DMS 273 (cell line): ENCODE data around the gene CARD11.
A peak's percentile ranks its signal among the peaks of the same experiment; 100 is the strongest.
"Not testable (repeated sequence)": the region's sequence is repeated elsewhere in the genome, so short reads cannot be mapped to it uniquely, and the experiment has no call there.

Experiments
- DNase-seq: peaks from one replicate; lab custom pipeline; 2025; ENCODE audit not compliant: unreplicated experiment; lab: John Stamatoyannopoulos, UW

The CARD11 gene

DNA sequence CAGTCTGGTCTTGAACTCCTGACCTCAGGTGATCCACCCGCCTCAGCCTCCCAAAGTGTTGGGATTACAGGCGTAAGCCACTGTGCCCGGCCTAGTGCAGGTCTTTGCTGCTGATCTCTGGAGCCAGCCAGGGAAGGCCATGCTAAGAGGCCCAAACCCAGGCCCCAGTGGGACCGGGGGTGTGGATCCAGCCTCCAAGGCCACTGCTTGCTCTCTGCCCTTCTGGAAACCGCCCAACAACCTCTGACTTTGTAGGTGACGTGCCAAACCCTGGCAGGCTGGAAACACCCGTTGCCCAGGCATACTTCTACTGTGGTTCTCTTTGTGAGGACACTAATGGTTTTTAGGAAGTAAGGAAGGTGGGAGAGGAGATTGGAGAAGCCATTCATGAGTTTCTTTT lies 116.1 kb downstream of the CARD11 start:
- DNase-seq: no peak

DNA sequence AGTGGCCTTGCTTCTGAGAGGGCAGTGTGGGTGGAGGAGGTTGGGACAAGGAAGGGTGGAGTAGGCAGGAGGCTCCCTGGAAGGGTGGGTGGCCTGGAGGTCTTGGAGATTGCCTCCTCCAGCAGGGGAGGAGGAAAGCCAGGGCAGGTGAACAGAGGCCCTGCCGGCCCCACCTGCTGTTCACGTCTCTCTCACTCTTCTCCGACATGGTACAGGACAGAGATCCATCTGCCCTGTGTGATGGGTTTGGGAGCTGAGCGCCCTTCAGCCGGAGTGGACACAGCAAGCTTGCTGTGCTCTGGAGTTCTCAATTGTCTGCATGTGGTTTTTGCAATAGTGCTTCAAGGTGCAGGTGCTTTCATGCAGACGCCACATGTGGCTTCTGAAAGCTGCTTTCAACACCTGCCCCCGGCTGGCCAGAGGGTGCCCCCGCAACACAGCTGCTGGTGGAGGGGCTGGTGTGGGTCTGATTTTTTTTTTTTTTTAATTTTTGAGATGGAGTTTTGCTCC lies 116.7 kb downstream of the CARD11 start:
- DNase-seq: no peak

DNA sequence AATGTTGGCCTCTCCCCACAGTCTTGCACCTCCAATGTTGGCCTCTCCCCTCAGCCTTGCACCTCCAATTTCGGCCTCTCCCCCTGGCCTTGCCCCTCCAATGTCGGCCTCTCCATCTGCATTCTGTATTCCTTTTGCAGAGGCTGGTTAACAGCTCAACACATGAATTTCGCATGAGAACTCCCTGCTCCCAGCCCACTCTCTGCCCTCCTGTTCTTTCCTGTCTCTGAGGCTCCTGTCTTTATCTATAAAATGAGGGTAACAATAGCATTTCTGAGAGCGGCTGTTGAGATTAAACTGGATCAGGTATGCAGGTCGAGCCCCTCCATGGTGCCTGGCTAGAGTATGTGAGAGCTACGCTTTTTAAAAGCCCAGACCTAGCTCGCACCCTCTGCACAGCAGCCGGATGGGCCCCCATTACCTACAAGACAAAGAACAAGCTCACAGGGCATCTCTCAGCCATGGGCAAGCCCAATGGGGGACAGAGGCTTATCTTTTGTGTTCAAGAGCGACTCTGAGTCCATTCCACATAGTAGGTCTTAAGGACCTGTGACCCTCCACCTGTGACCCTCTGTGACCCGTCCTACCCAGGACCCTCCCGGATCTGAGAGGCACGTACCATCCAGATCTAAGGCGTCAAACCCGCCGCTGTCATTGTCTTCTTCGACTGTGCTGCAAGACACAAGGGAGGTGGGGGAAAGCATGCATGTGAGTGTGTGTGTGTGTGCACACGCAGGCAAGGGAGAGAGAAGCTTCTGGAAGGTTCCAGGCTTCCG lies 117.4 kb downstream of the CARD11 start:
- DNase-seq: no peak

DNA sequence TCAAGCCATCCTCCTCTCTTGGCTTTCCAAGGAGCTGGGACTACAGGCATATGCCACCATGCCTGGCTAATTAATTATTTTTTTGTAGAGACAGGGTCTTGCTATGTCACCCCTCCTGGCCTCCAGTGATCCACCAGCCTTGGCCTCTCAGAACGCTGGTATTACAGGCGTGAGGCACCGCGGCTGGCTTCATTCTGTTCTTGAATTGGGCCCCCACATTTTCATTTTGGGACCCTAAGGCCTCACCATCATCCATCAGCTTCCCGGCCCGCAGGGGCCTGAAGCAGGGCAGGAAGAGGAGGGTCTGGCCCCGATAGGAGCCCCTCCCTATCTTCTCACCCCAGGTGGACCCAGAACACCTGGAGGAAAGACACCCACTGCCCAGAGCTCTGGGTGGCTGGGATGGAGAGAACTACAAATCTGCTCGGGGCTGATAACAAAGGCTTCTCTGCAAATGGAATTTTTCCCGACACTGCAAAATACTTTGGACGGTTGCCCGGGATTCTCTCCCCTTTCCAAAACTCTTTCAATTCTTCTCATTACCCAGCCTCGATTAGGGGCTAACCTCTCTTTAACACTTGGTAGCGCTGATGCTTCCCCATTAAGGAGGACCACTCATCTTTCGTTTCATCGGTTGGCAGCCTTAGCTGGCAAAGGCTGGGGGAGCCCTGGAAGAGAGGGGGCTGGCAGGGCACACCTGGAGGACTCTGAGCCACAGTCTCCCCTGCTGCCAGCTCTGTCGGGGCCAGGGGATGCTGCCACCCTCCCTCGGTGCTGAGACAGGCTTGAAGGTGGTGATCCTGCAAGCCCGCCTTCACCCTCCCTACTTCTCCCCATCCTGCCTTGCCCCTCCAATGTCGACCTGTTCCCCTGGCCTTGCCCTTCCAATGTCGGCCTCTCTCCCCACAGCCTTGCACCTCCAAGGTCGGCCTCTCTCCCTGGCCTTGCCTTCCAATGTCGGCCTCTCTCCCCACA lies 118.5 kb downstream of the CARD11 start:
- DNase-seq: peak; percentile 33

DNA sequence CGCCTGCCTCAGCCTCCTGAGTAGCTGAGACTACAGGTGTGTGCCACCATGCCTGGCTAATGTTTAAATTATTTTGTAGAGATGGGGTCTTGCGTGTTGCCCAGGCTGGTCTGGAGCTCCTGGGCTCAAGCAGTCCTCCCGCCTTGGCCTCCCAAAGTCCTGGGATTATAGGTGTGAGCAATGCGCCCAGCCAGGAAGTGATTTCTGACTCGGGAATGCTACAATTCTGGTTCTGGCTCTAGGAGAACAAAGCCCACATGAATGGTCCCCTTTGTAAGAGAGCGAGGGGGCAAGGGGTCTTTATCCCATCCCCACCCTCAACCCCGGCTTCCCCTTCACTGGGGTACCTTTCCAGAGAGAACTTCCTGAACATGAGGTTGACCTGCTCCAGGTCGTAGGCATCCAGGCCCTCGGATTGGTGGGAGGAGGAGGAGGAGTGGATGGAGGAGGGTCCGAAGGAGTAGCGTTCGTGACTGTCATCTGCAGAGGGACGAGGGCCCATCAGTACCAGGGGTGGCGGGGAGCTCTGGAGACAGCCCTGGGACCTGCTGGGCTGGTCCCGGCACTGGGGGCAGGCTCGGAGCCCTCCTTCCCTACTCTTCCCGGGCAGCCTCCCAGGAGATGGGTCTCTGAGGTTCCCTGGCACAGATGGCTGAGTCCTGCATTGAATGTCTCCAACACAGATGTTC lies 119.6 kb downstream of the CARD11 start:
- DNase-seq: peak; percentile 31

DNA sequence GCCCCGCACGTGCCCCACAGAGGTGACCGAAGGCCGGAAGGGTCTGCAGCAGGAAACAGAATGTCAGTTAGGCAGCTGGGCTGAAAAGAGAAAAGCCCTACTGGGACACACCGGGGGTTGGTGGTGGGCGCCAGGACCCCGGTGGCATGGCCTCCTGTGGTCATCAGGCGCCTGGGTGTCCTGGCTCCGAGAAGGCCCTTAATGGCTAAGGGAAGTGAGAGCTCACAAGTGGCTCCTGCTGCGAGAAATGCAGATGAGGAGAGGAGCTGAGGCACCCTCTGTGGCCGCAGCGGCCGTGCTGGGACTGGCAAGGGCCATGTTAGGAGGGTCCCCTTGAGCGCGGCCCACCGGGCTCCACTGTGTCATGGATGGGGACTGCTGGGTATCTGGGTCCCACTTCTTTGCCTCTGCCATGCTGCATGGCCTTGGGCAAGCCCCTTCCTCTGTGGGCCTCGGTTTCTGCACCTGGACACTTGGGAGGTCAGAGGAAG lies 120.3 kb downstream of the CARD11 start:
- DNase-seq: no peak

DNA sequence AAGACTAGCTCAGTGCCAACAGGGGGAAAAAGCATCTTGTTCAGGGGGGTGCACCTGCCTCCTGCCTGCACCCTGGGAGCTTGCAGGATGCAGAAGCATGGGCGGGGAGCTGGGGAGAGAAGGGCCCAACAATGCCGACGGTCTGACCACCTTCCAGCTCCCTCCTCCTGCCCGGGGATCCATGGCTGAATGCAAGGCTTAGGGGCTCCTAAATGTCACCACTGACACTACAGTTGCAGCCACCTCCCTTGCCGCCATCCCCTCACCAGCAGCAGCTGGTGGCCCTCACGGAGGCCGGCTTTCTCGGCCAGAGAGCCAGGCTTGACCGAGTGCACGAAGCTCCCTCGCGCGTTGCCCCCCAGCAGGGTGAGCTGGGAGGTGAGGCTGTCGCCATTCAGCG lies 120.8 kb downstream of the CARD11 start:
- no peak for DNase-seq

DNA sequence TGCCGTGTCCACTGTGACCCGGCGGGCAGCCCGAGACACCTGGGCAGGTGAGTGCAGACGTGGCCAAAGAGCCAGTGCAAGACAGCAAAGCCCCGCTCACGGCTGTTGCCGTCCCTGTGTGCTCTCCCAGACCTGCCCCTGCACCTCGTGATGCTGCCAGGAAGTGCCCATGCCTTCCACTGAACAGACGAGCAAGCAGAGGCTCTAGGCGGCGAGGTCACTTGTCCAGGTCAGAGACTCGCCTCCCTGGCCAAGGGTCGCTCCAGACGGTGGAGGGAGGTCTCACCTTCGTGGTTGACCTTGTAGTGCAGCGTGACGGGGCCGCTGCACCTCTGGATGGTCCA lies 121.3 kb downstream of the CARD11 start:
- no peak for DNase-seq

DNA sequence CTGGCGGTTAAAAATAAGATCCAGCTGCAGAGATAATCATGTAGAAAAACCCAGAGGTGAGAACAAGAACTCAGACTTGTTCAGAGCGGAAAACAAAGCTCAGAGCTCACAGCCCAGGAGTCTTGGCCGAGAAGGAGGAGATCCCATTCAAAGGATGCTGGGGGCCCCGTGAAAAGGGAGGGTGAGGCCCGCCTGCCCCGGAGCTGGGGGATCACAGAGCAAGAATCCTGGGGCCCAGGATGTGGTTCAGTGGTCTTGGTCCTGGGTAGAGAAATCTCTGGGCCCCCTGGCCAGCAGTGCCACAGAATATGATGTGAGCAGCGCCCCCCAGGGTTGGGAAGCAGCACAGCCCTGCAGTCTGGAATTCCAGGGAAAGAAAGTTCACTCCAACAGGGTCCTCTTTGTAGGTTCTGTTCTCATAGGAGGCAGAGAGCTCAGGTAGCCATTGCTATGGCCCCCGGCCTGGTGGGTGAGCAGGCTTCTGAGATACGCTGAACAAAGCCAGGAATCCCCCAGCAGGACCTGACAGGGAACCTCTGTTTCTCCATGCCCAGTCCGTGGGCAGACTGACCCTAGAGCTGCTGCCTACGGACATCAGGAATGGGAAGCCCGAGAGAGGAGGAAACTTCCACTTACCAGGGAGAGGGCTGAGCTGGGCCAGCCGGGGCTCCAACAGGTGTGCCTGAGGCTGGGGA lies 121.9 kb downstream of the CARD11 start:
- peak; percentile 59 for DNase-seq

DNA sequence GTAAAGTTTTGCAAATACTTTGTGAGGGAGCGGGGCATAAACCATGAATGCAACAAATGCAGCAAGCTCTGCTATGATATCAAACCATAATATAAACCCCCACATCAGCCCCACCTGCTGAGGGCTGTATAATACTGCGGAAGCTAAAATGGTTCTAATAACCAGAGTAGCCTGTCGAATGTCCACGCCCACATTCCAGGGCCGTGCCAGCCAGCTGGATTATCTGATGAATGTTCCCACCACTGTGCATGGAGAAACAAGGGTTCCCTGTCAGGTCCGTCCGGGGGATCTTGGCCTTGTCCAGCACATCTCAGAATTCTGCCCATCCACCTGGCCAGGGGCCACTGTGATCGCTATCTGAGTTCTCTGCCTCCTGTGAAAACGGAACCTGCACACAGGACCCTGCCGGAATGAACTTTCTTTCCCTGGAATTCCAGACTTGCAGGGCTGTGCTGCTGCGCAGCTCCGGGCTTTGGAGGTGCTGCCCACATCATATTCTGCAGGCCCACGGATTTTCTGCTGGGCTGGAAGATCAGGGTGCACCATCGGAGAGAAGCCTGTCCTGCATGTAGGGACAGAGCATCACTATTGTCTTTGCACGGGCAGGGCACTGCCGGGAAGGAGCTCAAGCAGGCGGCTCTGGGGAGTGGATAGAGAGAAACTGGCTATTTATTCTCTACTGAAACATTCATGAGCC lies 122.6 kb downstream of the CARD11 start:
- peak; percentile 32 for DNase-seq

DNA sequence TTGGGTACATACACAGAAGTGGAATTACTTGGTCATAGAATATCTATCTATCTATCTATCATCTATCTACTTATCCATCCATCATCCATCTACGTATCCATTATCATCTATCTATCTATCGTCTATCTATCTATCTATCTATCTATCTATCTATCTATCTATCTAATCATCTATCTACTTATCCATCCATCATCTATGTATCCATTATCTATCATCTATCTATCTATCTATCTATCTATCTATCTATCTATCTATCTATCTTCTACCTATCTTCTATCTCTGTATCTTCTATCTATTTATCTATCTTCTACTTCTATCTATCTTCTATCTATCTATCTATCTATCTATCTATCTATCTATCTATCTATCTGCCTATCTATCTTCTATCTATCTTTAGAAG lies 123.2 kb downstream of the CARD11 start:
- not testable (repeated sequence) for DNase-seq

DNA sequence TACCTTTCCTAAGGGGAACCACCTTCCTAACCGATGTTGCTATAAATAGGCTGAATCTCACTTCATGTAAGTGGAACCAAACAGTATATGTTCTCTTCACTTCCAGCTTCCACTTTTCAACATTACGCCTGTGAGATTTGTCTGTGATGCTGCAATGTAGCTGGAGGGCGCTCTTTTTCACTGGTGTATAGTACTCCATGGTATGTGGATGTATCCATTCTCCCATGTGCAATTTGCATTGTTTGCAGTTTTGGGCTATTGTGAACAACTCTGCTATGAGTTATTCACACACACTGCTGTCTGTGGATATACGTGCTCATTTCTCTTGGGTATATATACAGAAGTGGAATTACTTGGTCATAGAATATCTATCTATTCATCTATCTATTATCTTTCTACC lies 123.6 kb downstream of the CARD11 start:
- no peak for DNase-seq

DNA sequence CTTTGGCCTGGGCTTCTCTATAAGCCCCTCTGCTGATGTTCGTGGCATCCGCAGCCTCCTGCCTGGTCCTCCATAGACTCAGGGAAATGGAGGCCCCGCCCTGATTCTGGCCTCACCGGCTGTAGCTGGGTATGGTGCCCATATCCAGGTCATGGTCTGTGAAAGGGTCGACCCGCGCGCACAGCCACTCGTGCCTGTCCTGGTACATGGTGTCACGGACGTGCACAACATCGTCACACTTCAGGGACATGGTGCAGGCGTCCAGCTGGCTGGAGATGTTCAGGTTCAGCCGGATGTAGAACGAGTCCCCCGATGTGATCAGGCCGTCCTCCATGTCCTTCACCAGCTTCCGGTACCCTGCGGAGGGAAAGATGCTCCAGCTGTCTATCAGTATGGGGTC lies 124.4 kb downstream of the CARD11 start:
- no peak for DNase-seq

DNA sequence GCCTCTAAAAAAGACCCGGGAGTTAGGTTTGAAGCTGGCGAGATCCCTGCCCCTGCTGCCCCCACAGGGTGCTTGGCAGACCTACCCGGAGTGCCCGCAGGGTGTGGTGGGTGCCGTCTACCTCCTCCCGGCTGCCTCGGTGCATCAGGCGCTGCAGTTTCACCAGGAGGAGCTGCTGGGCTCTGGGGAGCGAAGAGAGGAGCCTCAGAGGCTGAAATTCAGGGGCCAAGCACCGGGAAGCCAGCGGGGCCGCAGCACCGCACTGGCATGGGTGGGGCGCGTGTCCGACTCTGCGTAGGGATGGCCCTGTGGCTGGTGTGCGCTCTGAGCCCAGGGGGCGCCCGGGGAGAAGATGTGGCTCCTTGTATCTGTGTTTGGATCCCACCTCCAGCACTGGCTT lies 125.3 kb downstream of the CARD11 start:
- no peak for DNase-seq

DNA sequence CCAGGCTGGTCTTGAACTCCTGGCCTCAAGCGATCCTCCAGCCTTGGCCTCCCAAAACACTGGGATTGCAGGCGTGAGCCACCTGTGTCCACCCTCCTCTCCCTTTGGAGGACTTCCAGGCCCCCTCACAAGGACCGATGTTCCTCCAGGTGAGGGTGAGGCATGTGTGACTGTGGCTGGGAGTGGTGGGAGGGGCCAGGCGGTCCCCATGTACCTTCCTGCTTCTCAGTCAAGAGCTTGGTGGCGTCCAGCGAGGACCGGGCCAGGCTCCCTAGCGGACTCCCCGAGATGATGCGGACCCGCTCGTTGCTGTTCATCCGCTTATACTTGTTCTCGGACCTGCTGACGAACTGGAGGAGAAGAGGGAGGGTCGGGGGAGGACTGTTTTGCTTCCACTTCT lies 128.6 kb downstream of the CARD11 start:
- DNase-seq: no peak

DNA sequence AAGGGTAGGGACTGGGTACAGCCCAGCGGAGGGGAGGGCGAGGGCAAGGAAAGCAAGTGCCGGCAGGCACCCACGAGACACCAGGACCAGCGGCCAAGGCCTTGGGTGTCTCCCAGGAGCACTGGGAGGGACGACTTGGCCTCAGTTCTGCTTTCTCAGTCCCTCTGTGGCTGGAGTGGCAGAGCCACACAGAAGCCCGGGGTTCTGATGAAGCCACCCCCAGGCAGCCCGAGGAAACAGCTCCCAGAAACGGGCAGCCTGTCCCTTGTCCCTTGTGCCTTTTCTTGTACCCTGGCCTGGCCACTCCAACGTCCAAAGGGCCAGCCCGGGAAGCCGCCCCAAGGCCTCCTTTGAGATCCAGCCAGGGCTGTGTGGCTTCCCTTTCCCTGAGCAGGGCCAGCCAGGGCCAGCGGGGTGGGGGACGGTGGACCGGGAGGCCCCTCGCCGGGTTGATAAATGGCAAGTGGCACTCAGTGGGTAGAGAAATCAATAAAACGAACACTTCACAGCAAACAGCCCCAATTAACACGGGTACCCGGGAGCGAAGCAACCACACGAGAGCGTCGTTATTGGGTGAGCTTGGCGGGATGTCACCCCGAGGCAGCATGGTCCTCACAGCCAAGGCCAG lies 129.8 kb downstream of the CARD11 start:
- no peak for DNase-seq

DNA sequence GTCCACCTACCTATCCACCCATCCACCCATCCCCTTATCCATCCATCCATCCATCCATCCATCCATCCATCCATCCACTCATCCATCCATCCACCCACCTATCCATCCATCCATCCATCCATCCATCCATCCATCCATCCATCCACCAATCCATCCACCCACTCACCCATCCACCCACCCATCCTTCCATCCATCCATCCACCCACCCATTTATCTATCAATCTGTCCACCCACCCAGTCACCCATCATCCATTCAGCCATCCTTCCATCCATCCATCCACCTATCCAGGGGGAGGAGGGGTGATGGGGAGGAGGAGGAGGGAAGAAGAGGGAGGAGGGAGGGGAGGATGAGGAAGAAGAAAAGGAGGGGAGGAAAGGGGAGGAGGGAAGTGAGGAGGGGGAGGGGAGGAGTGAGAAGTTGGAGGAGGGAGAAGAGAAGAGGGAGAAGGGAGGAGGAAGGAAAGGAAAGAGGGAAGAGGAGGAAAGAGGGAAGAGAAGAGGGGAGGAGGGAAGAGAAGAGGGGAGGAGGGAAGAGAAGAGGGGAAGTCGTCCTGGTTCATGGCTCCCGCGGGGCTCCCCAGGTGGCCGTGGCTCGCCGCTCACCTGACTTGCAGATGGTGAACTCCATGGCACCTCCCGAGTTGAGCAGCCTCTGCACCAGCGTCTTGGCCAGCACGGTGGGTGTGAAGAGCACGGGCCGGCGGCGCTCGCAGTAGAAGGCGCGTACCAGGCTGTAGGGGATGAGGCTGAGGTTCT lies 130.8 kb downstream of the CARD11 start:
- DNase-seq: no peak

DNA sequence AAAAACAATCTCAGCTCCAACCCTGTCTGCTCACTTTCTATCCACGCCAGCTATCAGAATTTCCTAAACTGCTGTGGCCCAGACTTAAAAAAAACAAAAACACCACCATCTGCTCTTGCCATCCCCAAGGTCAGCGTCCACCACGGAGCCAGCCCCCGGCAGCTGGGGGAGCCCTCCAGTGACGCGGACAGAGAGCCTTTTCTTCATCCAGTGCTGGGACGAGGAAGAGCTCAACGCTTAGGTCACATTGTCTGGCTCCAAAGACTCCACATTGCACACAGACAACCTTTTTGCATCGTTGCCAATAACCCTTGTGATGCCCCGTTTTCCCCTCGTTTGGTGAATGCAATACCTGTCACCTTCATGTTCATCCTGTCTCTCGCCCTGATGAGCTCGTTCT lies 132.2 kb downstream of the CARD11 start:
- DNase-seq: no peak

DNA sequence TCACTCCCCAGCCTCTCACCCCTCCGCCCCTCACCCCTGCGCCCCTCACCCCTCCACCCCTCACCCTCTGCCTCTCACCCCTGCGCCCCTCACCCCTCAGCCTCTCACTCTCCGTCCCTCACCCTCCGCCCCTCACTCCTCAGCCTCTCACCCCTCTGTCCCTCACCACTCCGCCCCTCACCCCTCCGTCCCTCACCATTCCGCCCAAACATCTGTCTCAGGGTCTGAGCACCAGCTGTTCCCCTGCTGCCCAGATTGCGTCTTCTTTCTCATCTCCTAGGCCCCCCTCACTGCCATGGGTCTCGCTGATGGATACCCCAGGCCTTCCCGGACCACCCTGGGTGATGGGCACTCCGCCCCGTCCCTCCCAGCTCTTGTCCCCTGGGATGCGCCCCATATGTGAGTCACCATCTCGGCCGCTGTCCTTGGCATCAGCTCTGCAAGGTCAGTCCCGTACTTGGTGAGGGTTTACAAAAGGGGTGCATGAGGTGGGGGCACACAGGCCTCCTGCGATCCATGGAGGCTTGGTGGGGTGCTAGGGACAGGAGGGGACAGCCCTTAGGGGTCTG lies 134.1 kb downstream of the CARD11 start:
- DNase-seq: peak; percentile 58
